HG02943 (cell line): ENCODE measurements around the gene CMPK1.

ENCODE experiments used
- ATAC-seq: cut with Tn5 transposase; IDR thresholded peaks from one replicate; pipeline ENCODE4 v1.9.1; 2021; ENCODE audit warnings: mild to moderate bottlenecking, low read depth, moderate library complexity; ENCODE audit not compliant: unreplicated experiment

The CMPK1 gene

GRCh38 chr1:47390843-47391242, 57.3 kb downstream of the CMPK1 start:
- ATAC-seq, result no peak

GRCh38 chr1:47393141-47393540, 59.6 kb downstream of the CMPK1 start:
- no peak for ATAC-seq

- no peak for ATAC-seq
These were observed 61.8 kb downstream of the CMPK1 start for GRCh38 chr1:47395433-47395832.

- ATAC-seq, result no peak
These were observed 63.1 kb downstream of the CMPK1 start for GRCh38 chr1:47396671-47397196.

GRCh38 chr1:47399138-47399845, 65.7 kb downstream of the CMPK1 start:
- ATAC-seq, result no peak

DNA sequence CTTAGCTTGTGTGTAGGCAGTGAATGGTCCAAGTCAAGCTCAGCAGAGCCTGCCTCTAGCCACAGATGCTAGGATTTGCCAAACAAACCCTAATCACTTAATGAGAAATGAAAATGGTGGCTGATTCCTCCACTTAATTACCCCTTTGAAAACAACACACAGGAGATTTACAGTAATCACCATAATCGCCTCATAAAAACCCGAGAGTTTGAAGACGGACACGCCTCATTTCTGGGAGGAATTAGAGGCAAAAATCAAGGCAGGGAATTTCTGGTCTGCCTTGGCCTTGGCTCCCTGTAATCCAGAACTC, 66.2 kb downstream of the CMPK1 start:
- ATAC-seq, result no peak

DNA sequence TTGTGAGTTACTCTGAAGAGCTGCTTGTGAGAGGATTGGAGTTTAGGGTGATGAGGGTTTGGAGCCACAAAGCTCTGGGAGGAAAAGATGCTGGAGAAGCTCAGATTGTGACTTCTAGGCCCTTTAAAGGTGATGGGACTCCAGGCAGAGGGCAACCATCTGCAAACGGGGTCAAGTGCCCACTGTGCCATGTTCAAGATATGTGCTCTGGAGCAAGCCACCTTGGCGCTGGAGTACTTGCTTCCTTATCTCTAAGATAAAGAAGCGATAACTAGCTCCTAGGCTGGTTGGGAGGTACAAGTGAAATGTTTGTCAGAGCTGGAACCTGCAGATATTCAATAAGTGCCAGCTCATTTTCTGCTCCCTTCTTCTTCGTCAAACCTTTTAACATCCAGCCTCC, 68.2 kb downstream of the CMPK1 start:
- ATAC-seq, result no peak

- ATAC-seq, result no peak
These were observed 69.0 kb downstream of the CMPK1 start for GRCh38 chr1:47402591-47402990.

DNA sequence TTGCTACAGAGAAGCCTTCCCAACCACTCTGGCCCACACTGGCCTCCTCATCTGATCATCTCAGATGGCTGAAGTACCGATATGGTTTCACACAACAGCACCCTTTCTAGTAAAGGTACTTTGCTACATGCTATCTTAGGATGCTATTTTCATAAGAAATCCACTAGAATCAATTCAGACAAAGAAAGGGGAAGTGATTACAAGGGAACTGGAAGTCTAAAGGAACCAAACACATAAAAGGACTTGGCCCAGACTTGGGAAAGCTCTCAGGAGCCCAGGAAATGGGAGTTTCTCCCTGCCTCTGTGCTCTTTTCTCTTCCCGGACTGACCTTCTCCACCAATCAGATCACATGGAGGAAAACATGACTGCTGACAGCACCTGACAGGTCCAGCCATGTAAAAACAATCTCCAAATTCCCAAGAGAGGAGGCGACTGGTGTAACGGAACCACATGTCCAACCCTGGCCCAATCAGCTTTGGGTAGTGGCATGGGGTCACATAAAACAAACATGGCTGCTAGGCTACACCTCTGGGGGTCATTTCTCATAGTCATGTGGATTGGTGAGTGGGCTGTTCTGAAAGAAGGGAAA, 69.8 kb downstream of the CMPK1 start:
- ATAC-seq, result no peak

DNA sequence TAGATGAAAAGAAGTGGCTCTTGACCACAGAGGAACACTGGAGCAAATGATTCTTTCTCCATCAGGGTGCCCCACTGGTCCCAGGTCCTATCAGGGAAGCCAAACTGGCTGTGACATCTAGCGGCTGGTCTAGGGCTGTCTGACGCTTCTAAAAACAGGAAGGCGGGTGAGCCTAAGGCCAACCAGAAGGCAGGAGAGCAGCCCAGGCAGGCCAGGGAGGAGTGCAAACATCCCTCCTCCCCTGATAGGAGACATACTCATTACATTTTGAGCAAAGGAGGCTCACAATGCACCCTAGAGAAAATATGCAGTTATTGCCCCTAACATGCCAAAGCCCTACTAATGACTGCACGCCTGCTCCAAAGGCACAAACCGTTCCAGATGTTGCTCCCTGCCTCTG, 72.1 kb downstream of the CMPK1 start:
- ATAC-seq, result no peak

DNA sequence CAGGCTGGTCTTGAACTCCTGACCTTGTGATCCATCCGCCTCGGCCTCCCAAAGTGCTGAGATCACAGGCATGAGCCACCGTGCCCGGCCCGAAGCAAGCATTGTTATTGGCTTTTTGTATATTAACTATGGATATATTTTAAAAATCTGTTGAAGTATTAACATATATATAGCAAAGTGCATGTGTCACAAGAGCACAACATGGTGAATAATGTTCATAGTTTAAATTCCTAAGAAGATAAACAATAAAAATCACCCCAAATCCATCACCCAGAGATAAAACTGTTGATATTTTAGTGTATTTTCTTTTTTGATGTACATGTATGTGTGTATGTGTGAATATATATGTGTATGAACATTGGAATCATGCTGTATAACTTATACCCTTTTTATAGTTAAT, 73.4 kb downstream of the CMPK1 start:
- no peak for ATAC-seq

DNA sequence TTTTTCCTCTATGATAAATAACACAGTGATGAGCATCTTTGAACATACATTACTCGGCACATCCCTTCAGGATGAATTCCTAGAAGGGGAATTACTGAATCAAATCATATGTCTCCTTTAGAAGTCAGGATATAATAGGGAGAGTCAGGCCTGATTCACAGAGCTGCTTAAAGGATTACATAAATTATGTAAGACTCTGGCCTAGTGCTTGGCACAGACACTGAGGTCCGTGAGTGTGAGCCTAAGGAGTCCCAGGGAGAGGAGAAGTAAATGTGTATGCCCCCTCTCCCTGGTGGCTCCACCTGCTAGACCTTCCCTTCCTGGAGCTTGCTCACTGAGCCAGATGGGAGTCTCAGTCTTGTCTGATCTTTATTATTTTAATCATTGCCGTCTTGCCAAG, 73.9 kb downstream of the CMPK1 start:
- ATAC-seq, result no peak

DNA sequence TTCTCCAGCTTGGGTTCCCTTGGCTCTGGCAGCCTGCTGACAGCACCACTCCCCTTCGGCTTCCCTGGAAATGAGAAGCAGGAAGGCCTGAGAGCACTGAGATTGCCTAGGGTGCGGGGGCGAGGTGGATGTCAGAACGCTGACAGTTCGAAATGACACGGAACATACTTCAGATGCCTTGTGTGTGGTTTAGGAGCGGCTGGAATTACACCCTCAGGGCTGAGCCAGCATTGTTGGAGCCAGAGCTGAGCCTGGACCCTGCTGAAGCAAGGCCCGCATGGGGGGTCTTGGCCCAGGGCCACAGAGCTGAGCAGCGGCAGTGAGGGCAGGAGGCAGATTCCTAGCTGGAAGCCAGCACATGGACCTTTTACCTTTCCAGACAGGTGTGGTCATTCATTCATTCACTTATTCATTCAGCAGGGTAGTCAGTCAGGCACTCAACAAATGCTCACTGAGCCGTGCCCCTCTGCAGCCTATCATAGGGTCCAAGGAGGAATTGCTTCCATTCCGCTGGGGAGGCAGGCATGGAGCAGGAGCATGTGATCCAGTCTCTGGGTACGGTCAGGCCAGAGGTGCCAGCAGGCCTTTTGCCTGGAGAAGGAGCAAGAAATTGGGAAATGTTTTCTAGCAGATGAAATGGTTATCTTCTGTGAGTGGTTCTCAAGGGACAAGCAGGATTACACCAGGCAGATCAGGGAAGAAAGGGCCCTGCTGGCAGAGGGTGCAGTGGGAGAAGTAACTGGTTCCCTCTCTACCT, 75.9 kb downstream of the CMPK1 start:
- ATAC-seq, result no peak

- ATAC-seq, result no peak
These were observed 76.5 kb downstream of the CMPK1 start for GRCh38 chr1:47410068-47410455.

GRCh38 chr1:47411436-47411835, 77.8 kb downstream of the CMPK1 start:
- no peak for ATAC-seq

- no peak for ATAC-seq
These were observed 78.8 kb downstream of the CMPK1 start for GRCh38 chr1:47412437-47412836.

GRCh38 chr1:47415728-47416318, 82.2 kb downstream of the CMPK1 start, which contains the start of gene FOXE3:
Gene FOXE3, plus strand, starts transcription at chr1:47416285. Its CDS starts 31 bp downstream, at chr1:47416316.
- ATAC-seq, result no peak

DNA sequence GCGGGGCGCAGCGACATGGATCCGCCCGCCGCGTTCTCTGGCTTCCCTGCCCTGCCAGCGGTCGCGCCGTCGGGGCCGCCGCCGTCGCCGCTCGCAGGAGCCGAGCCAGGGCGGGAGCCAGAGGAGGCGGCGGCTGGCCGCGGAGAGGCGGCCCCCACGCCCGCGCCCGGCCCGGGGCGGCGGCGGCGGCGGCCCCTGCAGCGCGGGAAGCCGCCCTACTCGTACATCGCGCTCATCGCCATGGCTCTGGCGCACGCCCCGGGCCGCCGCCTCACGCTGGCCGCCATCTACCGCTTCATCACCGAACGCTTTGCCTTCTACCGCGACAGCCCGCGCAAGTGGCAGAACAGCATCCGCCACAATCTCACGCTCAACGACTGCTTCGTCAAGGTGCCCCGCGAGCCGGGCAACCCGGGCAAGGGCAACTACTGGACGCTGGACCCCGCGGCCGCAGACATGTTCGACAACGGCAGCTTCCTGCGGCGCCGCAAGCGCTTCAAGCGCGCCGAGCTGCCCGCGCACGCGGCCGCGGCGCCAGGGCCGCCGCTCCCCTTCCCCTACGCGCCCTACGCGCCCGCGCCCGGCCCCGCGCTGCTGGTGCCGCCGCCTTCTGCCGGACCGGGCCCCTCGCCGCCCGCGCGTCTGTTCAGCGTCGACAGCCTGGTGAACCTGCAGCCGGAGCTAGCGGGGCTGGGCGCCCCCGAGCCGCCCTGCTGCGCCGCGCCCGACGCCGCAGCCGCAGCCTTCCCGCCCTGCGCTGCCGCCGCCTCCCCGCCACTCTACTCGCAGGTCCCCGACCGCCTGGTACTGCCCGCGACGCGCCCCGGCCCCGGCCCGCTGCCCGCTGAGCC, 83.0 kb downstream of the CMPK1 start:
- no peak for ATAC-seq

GRCh38 chr1:47417170-47418044, 83.8 kb downstream of the CMPK1 start:
- ATAC-seq, result no peak
